Measurements from ENCODE around the gene ASB13.

ASB13 gene

GRCh38 chr10:5624701-5625100, 41.7 kb downstream of the ASB13 start:
- POLR2A ChIA-PET: no interaction called here
- no peaks in the 10 kb centered on the region for H3K9me3 ChIP-seq (ENCODE audit: control insufficient read depth, insufficient read depth, low read depth, low read length)
- H3K4me1 ChIP-seq (ENCODE audit: control insufficient read depth, insufficient read depth, low read length): no peaks in the 10 kb centered on the region
- no peak for TF ChIP-seq OVOL3 (tag by site-specific recombination; IDR thresholded peaks at IDR 0.05)
- H3K4me3 ChIP-seq (ENCODE audit: low read depth, low read length): no peak overlapping the region
- CTCF ChIA-PET: interaction anchor here (0.7 to 7.9 kb wide), 4 partner anchors 11 to 264 kb away, joined by 3 to 207 read pairs (median 28); no protein-coding TSS in a partner anchor
- H3K36me3 ChIP-seq (ENCODE audit: control insufficient read depth in 2 of 2, insufficient read depth in 1 of 2, low read length in 2 of 2): no peaks in the 10 kb centered on the region
- H3K27ac ChIP-seq (ENCODE audit: extremely low read depth, low read depth, low read length): no peak overlapping the region

GRCh38 chr10:5623081-5623748, 43.2 kb downstream of the ASB13 start:
- Histone ChIP-seq H3K4me1 (ENCODE audit: control insufficient read depth, insufficient read depth, low read length) (no peaks in the 10 kb centered on the region), H3K27ac (ENCODE audit: extremely low read depth, low read depth, low read length) (no peak overlapping the region), H3K4me3 (ENCODE audit: low read depth, low read length) (no peak overlapping the region), H3K36me3 (ENCODE audit: control insufficient read depth in 2 of 2, insufficient read depth in 1 of 2, low read length in 2 of 2) (no peaks in the 10 kb centered on the region), H3K9me3 (ENCODE audit: control insufficient read depth, insufficient read depth, low read depth, low read length) (no peaks in the 10 kb centered on the region)
- ChIA-PET CTCF (interaction anchor here (0.6 to 7.9 kb wide), 49 partner anchors 7 to 1571 kb away, joined by 3 to 207 read pairs (median 5); partner anchors contain the start of gene CALML5), POLR2A (interaction anchor here (0.6 to 2.4 kb wide), 3 partner anchors 159 to 182 kb away, joined by 4 to 12 read pairs (median 6); no protein-coding TSS in a partner anchor)
- TF ChIP-seq ZNF341 (tag by site-specific recombination; IDR thresholded peaks at IDR 0.05; ENCODE audit: low read depth) (no peak), ZBTB20 (tag by site-specific recombination; IDR thresholded peaks at IDR 0.05) (no peak), PATZ1 (tag by site-specific recombination; IDR thresholded peaks at IDR 0.05) (peak; percentile 50; the same call in 1 of the 2 replicates), SCRT2 (tag by site-specific recombination; IDR thresholded peaks at IDR 0.05) (0 out of 2 replicates have a peak, but pooled peaks have one; percentile 18), ZBTB17 (tag by site-specific recombination; IDR thresholded peaks at IDR 0.05) (peak; percentile 80), ZNF501 (tag by site-specific recombination; IDR thresholded peaks at IDR 0.05) (peak; percentile 53; the same call in 1 of the 2 replicates), ZNF391 (tag by site-specific recombination; IDR thresholded peaks at IDR 0.05; ENCODE audit: borderline replicate concordance, low read depth) (no peak), ZNF280D (tag by site-specific recombination; IDR thresholded peaks at IDR 0.05) (no peak), REST (tag by site-specific recombination; IDR thresholded peaks at IDR 0.05) (no peak), KLF17 (tag by site-specific recombination; IDR thresholded peaks at IDR 0.05) (peak; percentile 77), ZNF2 (tag by site-specific recombination; IDR thresholded peaks at IDR 0.05) (peak; percentile 69; the same call in 1 of the 2 replicates), ZNF423 (tag by site-specific recombination; IDR thresholded peaks at IDR 0.05) (no peak; the same call in 1 of the 2 replicates), ZNF585B (tag by site-specific recombination; IDR thresholded peaks at IDR 0.05) (no peak), ZNF677 (tag by site-specific recombination; IDR thresholded peaks at IDR 0.05) (no peak), ZNF19 (tag by site-specific recombination; IDR thresholded peaks at IDR 0.05; ENCODE audit: low read depth) (no peak), PBX3 (CRISPR knock-in tag; IDR thresholded peaks at IDR 0.05) (0 out of 2 replicates have a peak, but pooled peaks have one; percentile 28), ZNF707 (tag by site-specific recombination; IDR thresholded peaks at IDR 0.05) (no peak), YY2 (tag by site-specific recombination; IDR thresholded peaks at IDR 0.05) (no peak), ZNF362 (tag by site-specific recombination; IDR thresholded peaks at IDR 0.05) (no peak), IKZF3 (tag by site-specific recombination; IDR thresholded peaks at IDR 0.05) (peak; percentile 37; the same call in 1 of the 2 replicates)

Measured in HEK293 (cell line).